ENCODE results near the gene CBX1.

CBX1 gene

DNA sequence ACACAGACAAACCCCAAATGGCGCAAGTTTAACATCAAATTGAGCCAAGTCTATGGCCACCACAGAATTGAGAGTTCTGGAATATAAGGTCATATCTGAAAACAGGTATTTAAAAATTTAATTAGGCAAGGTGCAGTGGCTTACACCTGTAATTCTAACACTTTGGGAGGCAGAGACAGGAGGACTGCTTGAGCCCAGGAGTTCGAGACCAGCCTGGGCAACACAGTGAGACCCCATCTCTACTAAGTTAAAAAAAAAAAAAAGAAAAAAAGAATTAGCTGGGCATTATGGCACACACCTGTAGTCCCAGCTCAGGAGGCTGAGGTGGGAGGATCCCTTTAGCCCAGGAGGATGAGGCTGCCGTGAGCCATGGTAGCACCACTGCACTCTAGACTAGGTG is 34.0 kb downstream of the CBX1 start:
- FAIRE-seq (no peak), DNase-seq (ENCODE audit: insufficient read length) (no peak)

DNA sequence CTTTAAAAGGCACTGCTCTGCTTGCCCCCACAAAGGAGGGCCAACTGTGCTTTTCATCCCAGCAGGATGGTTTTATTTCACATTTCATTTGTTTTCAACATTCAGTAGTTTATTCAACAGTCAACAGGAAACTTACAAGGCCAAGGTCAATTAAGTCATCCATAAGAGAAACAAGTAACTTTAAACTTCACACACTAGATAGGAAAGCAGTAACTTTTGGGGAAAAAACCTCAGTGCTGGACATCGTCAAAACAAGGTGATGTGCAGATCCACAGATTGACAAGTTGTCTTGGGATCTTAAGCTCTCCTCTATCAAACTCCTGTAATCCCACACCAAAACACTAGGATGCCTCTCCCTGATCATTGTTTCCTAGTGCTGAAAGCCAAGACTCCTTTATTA is 34.6 kb downstream of the CBX1 start:
- DNase-seq (ENCODE audit: insufficient read length) (no peak), FAIRE-seq (no peak)

More for the DNA sequence above, 34.0 kb downstream of the CBX1 start:
- TF ChIP-seq POLR2AphosphoS5 (IDR thresholded peaks at IDR 0.05; ENCODE audit: low read depth, low read length) = no peak

DNA sequence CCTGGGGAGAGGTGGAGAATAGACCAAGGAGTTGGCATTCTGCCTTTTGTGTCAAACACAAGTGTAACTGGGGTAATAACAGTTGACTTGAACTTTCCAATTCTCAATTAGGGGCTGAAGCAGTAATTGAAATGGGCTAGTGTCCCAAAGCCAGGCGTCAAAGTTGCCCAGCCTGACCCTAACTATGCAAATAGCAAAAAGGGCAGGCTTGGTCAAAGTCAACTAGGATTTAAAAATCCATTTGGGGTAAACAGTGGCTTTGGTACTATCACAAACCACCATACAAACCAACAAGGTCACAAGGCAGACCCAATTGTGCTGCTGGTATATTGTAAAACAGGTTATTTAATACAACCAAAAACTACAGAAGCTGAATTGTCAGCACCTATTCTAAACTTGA is 35.1 kb downstream of the CBX1 start:
- no peak for FAIRE-seq
- DNase-seq (ENCODE audit: insufficient read length) = no peak
- no peak for TF ChIP-seq TAF1 (IDR thresholded peaks at IDR 0.05; ENCODE audit: borderline replicate concordance, low read depth, low read length)
- TF ChIP-seq POLR2AphosphoS5 (IDR thresholded peaks at IDR 0.05; ENCODE audit: low read depth, low read length) = no peak
- TF ChIP-seq POLR2A (IDR thresholded peaks at IDR 0.05; ENCODE audit: low read depth, low read length) = no peak

More for the DNA sequence above, 34.6 kb downstream of the CBX1 start:
- no peak for TF ChIP-seq POLR2AphosphoS5 (IDR thresholded peaks at IDR 0.05; ENCODE audit: low read depth, low read length)
- peak; percentile 22; the same call in 1 of the 2 replicates for TF ChIP-seq POLR2A (IDR thresholded peaks at IDR 0.05; ENCODE audit: low read depth, low read length)

DNA sequence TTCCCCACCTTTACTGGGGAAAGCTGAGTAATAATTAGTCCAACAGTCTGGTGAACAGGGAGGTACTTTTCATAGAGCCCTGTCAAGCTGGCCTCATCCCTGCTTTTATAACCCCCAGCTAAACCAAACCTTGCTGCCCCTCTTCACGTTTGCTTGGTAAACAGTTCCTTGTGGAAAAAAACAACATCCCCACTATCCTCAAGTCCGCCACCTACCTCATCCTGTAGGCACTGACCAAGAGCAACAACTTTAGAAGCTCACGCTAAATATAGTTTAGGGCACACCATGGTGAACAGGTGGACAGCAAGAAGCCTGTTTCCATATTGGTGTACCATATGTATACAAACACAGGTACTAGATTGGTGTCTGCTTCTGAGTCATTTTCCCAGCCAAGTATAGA is 36.6 kb downstream of the CBX1 start:
- DNase-seq (ENCODE audit: insufficient read length) = no peak
- no peak for FAIRE-seq
- TF ChIP-seq POLR2A (IDR thresholded peaks at IDR 0.05; ENCODE audit: low read depth, low read length) = no peak
- TF ChIP-seq TAF1 (IDR thresholded peaks at IDR 0.05; ENCODE audit: borderline replicate concordance, low read depth, low read length) = no peak
- TF ChIP-seq POLR2AphosphoS5 (IDR thresholded peaks at IDR 0.05; ENCODE audit: low read depth, low read length) = no peak

DNA sequence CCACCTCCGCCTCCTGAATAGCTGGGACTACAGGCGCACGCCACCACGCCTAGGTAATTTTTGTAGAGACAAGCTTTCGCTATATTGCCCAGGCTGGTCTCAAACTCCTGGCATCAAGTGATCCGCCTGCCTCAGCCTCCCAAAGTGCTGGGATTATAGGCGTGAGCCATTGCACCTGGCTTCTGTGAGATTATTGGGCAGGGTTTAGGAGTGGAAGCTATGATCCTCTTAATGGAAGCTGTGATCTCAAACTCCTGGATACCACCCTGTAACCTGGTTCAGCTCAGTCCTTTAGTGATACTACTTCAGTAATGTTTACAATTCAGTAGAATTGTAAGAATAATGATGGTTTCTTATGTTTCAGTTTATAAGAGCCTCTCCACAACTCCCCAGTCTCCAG is 39.0 kb downstream of the CBX1 start:
- TF ChIP-seq POLR2A (IDR thresholded peaks at IDR 0.05; ENCODE audit: low read depth, low read length) (no peak), TAF1 (IDR thresholded peaks at IDR 0.05; ENCODE audit: borderline replicate concordance, low read depth, low read length) (no peak), POLR2AphosphoS5 (IDR thresholded peaks at IDR 0.05; ENCODE audit: low read depth, low read length) (no peak)
- DNase-seq (ENCODE audit: insufficient read length) (no peak), FAIRE-seq (no peak)

DNA sequence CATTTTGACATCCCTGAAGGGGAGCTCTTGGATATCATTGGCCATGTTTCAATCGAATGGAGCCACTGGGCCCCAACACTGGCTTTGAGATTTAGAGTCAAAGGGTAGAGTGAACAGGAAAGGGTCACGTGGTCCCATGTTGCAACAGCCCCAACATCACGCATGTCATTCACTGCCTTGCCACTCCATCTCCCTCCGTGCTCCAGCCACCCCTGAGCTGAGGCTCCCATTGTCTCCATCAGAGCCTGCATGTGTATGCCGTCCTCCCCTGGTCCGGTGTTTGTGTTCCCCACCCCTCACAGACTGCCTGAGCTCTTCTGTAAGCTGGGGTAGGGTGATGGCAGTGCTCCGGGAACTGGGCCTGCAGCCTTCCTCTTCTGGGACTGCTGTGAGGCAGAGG is 41.0 kb downstream of the CBX1 start:
- TF ChIP-seq POLR2AphosphoS5 (IDR thresholded peaks at IDR 0.05; ENCODE audit: low read depth, low read length) = no peak
- TF ChIP-seq TAF1 (IDR thresholded peaks at IDR 0.05; ENCODE audit: borderline replicate concordance, low read depth, low read length) = no peak
- TF ChIP-seq POLR2A (IDR thresholded peaks at IDR 0.05; ENCODE audit: low read depth, low read length) = no peak
- DNase-seq (ENCODE audit: insufficient read length) (no peak), FAIRE-seq (no peak)

DNA sequence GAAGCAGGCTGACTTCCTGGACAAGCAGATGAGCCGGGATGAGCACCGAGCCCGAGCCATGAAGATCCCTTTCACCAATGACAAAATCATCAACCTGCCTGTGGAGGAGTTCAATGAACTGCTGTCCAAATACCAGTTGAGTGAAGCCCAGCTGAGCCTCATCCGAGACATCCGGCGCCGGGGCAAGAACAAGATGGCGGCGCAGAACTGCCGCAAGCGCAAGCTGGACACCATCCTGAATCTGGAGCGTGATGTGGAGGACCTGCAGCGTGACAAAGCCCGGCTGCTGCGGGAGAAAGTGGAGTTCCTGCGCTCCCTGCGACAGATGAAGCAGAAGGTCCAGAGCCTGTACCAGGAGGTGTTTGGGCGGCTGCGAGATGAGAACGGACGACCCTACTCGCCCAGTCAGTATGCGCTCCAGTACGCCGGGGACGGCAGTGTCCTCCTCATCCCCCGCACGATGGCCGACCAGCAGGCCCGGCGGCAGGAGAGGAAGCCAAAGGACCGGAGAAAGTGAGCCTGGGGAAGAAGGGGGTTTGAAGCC is 42.1 kb downstream of the CBX1 start:
- no peak for DNase-seq (ENCODE audit: insufficient read length)
- no peak for FAIRE-seq
- TF ChIP-seq TAF1 (IDR thresholded peaks at IDR 0.05; ENCODE audit: borderline replicate concordance, low read depth, low read length) (no peak), POLR2A (IDR thresholded peaks at IDR 0.05; ENCODE audit: low read depth, low read length) (no peak), POLR2AphosphoS5 (IDR thresholded peaks at IDR 0.05; ENCODE audit: low read depth, low read length) (no peak)

DNA sequence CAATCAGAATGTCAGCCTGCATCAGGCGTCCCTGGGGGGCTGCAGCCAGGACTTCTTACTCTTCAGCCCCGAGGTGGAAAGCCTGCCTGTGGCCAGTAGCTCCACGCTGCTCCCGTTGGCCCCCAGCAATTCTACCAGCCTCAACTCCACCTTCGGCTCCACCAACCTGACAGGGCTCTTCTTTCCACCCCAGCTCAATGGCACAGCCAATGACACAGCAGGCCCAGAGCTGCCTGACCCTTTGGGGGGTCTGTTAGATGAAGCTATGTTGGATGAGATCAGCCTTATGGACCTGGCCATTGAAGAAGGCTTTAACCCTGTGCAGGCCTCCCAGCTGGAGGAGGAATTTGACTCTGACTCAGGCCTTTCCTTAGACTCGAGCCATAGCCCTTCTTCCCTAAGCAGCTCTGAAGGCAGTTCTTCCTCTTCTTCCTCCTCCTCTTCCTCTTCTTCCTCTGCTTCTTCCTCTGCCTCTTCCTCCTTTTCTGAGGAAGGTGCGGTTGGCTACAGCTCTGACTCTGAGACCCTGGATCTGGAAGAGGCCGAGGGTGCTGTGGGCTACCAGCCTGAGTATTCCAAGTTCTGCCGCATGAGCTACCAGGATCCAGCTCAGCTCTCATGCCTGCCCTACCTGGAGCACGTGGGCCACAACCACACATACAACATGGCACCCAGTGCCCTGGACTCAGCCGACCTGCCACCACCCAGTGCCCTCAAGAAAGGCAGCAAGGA is 42.7 kb downstream of the CBX1 start:
- no peak for DNase-seq (ENCODE audit: insufficient read length)
- no peak for TF ChIP-seq POLR2A (IDR thresholded peaks at IDR 0.05; ENCODE audit: low read depth, low read length)
- no peak for TF ChIP-seq POLR2AphosphoS5 (IDR thresholded peaks at IDR 0.05; ENCODE audit: low read depth, low read length)
- TF ChIP-seq TAF1 (IDR thresholded peaks at IDR 0.05; ENCODE audit: borderline replicate concordance, low read depth, low read length) = no peak
- FAIRE-seq = no peak

DNA sequence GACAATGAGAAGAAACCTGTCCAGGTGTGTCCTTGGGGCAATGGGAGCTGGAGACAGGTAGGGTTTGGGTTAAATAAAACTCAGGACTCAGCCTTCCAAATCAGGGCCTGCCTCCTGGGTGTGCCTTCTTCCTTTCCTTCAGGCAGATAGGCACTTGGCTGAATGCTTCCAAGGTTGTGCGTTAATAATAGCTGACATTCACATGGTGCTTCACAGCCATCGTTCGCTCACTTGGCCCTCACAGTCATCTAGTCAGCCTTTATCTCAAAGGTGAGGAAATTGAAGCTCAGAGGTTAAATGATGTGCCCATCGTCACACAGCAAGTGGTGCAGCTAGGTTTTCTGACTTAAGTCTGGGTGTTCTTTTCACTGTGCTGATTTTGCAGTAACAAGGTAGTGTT is 43.7 kb downstream of the CBX1 start:
- FAIRE-seq (no peak), DNase-seq (ENCODE audit: insufficient read length) (no peak)
- TF ChIP-seq TAF1 (IDR thresholded peaks at IDR 0.05; ENCODE audit: borderline replicate concordance, low read depth, low read length) (no peak), POLR2AphosphoS5 (IDR thresholded peaks at IDR 0.05; ENCODE audit: low read depth, low read length) (no peak), POLR2A (IDR thresholded peaks at IDR 0.05; ENCODE audit: low read depth, low read length) (no peak)

DNA sequence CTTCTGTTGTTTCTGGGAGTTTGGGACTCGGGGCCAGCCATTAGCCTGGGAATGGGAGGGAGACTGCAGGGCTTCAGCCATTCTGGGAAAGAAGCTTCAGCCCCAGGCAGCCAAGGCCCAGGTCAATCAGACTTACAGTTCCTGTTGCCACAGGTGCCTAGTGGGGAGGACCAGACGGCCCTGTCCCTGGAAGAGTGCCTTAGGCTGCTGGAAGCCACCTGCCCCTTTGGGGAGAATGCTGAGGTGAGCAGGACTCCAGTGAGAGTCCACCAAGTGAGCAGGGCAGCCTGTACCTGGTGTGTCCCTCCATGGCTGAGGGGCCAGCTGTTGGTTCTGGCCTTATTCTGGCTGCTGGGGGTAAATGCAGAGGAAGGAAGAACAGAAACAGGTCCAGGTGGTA is 44.4 kb downstream of the CBX1 start:
- no peak for DNase-seq (ENCODE audit: insufficient read length)
- TF ChIP-seq POLR2A (IDR thresholded peaks at IDR 0.05; ENCODE audit: low read depth, low read length) (no peak), POLR2AphosphoS5 (IDR thresholded peaks at IDR 0.05; ENCODE audit: low read depth, low read length) (no peak), TAF1 (IDR thresholded peaks at IDR 0.05; ENCODE audit: borderline replicate concordance, low read depth, low read length) (no peak)
- FAIRE-seq = no peak

DNA sequence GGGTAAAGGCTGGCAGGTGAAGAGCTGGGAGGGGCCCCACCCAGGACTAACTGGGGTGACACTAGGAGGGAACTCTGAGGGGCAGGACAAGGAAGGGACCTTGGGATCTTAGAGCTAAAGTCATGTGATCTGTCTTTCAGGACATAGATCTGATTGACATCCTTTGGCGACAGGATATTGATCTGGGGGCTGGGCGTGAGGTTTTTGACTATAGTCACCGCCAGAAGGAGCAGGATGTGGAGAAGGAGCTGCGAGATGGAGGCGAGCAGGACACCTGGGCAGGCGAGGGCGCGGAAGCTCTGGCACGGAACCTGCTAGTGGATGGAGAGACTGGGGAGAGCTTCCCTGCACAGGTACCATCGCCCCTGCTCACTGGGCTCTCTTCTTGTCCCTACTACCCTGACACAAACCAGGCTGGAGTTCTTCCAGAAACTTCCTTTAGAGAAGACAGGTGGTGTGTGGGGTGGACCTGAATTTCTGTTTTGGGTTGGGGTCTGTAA is 45.0 kb downstream of the CBX1 start:
- FAIRE-seq (no peak), DNase-seq (ENCODE audit: insufficient read length) (no peak)
- TF ChIP-seq TAF1 (IDR thresholded peaks at IDR 0.05; ENCODE audit: borderline replicate concordance, low read depth, low read length) (no peak), POLR2A (IDR thresholded peaks at IDR 0.05; ENCODE audit: low read depth, low read length) (no peak), POLR2AphosphoS5 (IDR thresholded peaks at IDR 0.05; ENCODE audit: low read depth, low read length) (no peak)

DNA sequence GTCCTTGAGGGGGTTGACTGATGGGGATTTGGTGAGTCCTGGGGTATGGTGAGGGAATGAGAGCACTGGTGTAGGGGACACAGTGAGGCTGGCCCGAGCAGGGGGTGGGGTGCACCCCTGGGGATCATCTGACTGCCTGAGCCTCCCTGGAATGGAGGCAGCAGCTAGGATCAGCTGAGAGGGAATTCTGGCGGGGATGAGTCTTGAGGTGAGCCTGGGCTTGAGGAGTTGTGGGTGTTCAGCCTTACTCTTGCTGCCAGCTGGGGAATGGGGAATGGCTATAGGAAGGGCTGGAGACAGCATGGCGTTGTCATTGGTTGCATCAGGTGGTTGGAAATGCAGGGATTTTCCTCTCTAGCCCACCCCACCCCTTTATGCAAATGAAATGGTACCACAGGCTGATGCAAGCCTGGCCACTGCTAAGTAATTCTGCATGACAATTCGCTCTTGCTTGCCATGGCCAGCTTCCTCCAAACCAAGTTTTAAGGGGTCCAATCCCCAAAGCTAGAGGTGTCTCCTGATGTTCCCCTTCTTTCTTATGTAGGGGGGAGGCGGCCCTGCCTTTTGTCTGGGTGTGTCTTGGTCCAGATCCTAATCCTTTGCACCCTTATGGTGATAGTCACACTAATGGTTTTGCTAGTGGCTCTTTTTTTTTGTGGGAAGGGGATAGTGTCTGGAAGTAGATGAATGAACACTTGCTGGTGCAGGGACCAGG is 45.6 kb downstream of the CBX1 start:
- no peak for TF ChIP-seq TAF1 (IDR thresholded peaks at IDR 0.05; ENCODE audit: borderline replicate concordance, low read depth, low read length)
- TF ChIP-seq POLR2A (IDR thresholded peaks at IDR 0.05; ENCODE audit: low read depth, low read length) = no peak
- no peak; the same call in 1 of the 2 replicates for TF ChIP-seq POLR2AphosphoS5 (IDR thresholded peaks at IDR 0.05; ENCODE audit: low read depth, low read length)
- FAIRE-seq (peak; percentile 85), DNase-seq (ENCODE audit: insufficient read length) (no peak)
